Heart right ventricle (tissue), 16 donors: Measurements from ENCODE around the gene PRIMPOL. TPM values are rescaled to one million over a fixed set of nuclear protein-coding genes. Genes with fewer than 3 reads are reported as not detected.

ENCODE experiments used
- ATAC-seq, 8 donors: fragments of 200-7000 bp; cut with Tn5 transposase; one replicate each; pipeline ENCODE4 v1.9.1; 2020; ENCODE audit warnings: mild to moderate bottlenecking in 8 of 8, moderate library complexity in 8 of 8, moderate number of reproducible peaks in 1 of 8
- DNase-seq, 2 donors: peaks; one replicate each; pipeline ENCODE4 v3.0.0-alpha.2; 2020
- H3K27ac ChIP-seq, 10 donors: fragments of 200-600 bp; sonication (generic) in 2 of 10; one replicate each; pipeline versions ENCODE4 v1.5.0 to v1.8.0; 2020 to 2022; ENCODE audit warnings: mild to moderate bottlenecking in 3 of 10
- H3K27me3 ChIP-seq, 7 donors: fragments of 200-600 bp; one replicate each; pipeline ENCODE4 v1.8.0; 2021 to 2022; ENCODE audit warnings: mild to moderate bottlenecking in 2 of 7
- H3K36me3 ChIP-seq, 9 donors: fragments of 200-600 bp; sonication (generic) in 1 of 9; one replicate each; pipeline versions ENCODE4 v1.5.0 to v1.8.0; 2020 to 2022; ENCODE audit warnings: mild to moderate bottlenecking in 2 of 9
- H3K4me1 ChIP-seq, 9 donors: fragments of 200-600 bp; sonication (generic) in 1 of 9; one replicate each; pipeline versions ENCODE4 v1.5.0 to v1.8.0; 2020 to 2022; ENCODE audit warnings: mild to moderate bottlenecking in 4 of 9
- H3K4me3 ChIP-seq, 10 donors: fragments of 200-600 bp; sonication (generic) in 2 of 10; one replicate each; pipeline versions ENCODE4 v1.5.0 to v1.8.0; 2020 to 2022; ENCODE audit warnings: mild to moderate bottlenecking in 7 of 10, moderate library complexity in 2 of 10
- H3K9me3 ChIP-seq, 11 donors: fragments of 200-600 bp in 10 of 11; sonication (generic) in 2 of 11; one replicate each; pipeline versions ENCODE4 v1.5.0 to v1.8.0; 2013 to 2022; ENCODE audit warnings: mild to moderate bottlenecking in 2 of 11, control low read depth in 1 of 11, moderate library complexity in 1 of 11
- CTCF ChIP-seq, 9 donors: fragments of 200-600 bp; sonication (generic) in 2 of 9; IDR thresholded peaks; one replicate each; pipeline versions ENCODE4 v1.5.0 to v1.8.0; 2021 to 2022; ENCODE audit warnings: antibody characterized with exemption in 9 of 9, mild to moderate bottlenecking in 5 of 9, moderate library complexity in 1 of 9
- WGBS, 2 donors: extraction: QIAGEN DNeasy Blood & Tissue Kit; methylation state at CpG; one replicate each; pipeline ENCODE4 v1.1.7; 2013; ENCODE audit warnings: inconsistent platforms in 1 of 2; 5-methylcytosine and 5-hydroxymethylcytosine counted together
- intact Hi-C, 10 donors: fragments of 100-400 bp; cut with DNase I; formaldehyde crosslinking; loops; one replicate each; pipeline versions ENCODE4 v1.11.1 to v1.14.2; 2022
- polyA plus RNA-seq, 2 donors: library from polyadenylated mRNA; stranded (reverse); fragments of 200-250 nt; gene quantifications; one replicate each; pipeline ENCODE4 v1.2.3, GENCODE V29; 2013
- total RNA-seq, 10 donors: library from RNA; stranded (reverse); fragmentation: NEBNext Ultra II Directional in 3 of 10; extraction: Animal tissue kit (Norgen Biotek cat#: 25700) in 3 of 10; gene quantifications; one replicate each; pipeline versions ENCODE4 v1.2.1 to v1.2.4, GENCODE V29; 2021 to 2023
- donor health status: Arrhythmogenic right ventricular cardiomyopathy.
- donor health status: ischemic (EF 13 %, LVEDD 7.1; RV severe dilation, severe dysfunction).
- donor health status: healthy with polysubstance abuse.
- donor health status: DM: no; HTN: yes; CAD: no.
- donor health status: DM: no; HTN: no; CAD: no.
- donor health status: ischemic (EF 25% LVEDD 6.9; RV normal size, moderate dysfunction).
- donor health status: ischemic (EF 25% LVEDD 5.7; RV mildly dilated, moderate dysfunction).
- donor health status: healthy.
- donor health status: DM: yes; HTN: yes; CAD: no.
- donor health status: Ischemic cardiomyopathy.
- donor health status: ischemic (EF 35%, LVEDD 5.7; RV mildly dilated, moderate dysfunction).
- donor health status: nonischemic (EF 11% LVEDD 7.7; RV severe dilation, severe dysfunction).
- donor health status: DM: yes; HTN: yes; CAD: no.
- donor health status: PGD.
- donor health status: ischemic (EF 29% LVEDD 5.4; RV normal size, mild dysfunction).
- donor health status: nonischemic (EF 23%, LVEDD 6.1; RV moderate dilation, normal function).

The PRIMPOL gene
- total and polyA plus RNA-seq, 12 donors = 7.2 to 85.2 (median 10.8) TPM

- no peaks in the 10 kb centered on the region for H3K27me3 ChIP-seq
- peaks cover 0 to 8% (median 0%) of the 10 kb centered on the region in 9 donors for H3K4me1 ChIP-seq
- 95 to 96% methylated on average over 4 of the region's 4 CpGs for WGBS, 2 donors
- ATAC-seq = no peak
- no peak for DNase-seq
- H3K9me3 ChIP-seq = no peaks in the 10 kb centered on the region
- H3K36me3 ChIP-seq = peaks cover 0 to 80% (median 13%) of the 10 kb centered on the region in 9 donors
- H3K4me3 ChIP-seq = no peak overlapping the region
- TF ChIP-seq CTCF (IDR thresholded peaks at IDR 0.05) = no peak
- intact Hi-C loops = no loop called here
- H3K27ac ChIP-seq = peak overlapping the region in 1 of 10 donors; percentile 1
Observed at GRCh38 chr4:184674011-184674410, 24.5 kb downstream of the PRIMPOL start.

- ATAC-seq (no peak), DNase-seq (no peak)
- Histone ChIP-seq H3K9me3 (no peaks in the 10 kb centered on the region), H3K27ac (no peak overlapping the region), H3K27me3 (no peaks in the 10 kb centered on the region), H3K4me1 (peaks cover 0 to 2% (median 0%) of the 10 kb centered on the region in 9 donors), H3K4me3 (no peak overlapping the region), H3K36me3 (peaks cover 0 to 80% (median 13%) of the 10 kb centered on the region in 9 donors)
- 96 to 97% methylated on average over 5 of the region's 5 CpGs for WGBS, 2 donors
- intact Hi-C loops = no loop called here
- no peak for TF ChIP-seq CTCF (IDR thresholded peaks at IDR 0.05)
Observed at GRCh38 chr4:184675018-184675417, 25.5 kb downstream of the PRIMPOL start.

GRCh38 chr4:184675821-184676492, 26.4 kb downstream of the PRIMPOL start:
- Histone ChIP-seq H3K4me1 (peaks cover 0 to 11% (median 0%) of the 10 kb centered on the region in 9 donors), H3K9me3 (no peaks in the 10 kb centered on the region), H3K27me3 (no peaks in the 10 kb centered on the region), H3K4me3 (no peak overlapping the region), H3K36me3 (peaks cover 0 to 74% (median 13%) of the 10 kb centered on the region in 9 donors), H3K27ac (no peak overlapping the region)
- intact Hi-C loops = no loop called here
- DNase-seq (no peak), ATAC-seq (no peak)
- WGBS, 2 donors = 95 to 96% methylated on average over 3 of the region's 3 CpGs
- TF ChIP-seq CTCF (IDR thresholded peaks at IDR 0.05) = no peak

- no peaks in the 10 kb centered on the region for H3K9me3 ChIP-seq
- intact Hi-C loops = no loop called here
- no peak for TF ChIP-seq CTCF (IDR thresholded peaks at IDR 0.05)
- no peak overlapping the region for H3K4me3 ChIP-seq
- 76 to 88% methylated on average over 9 of the region's 9 CpGs for WGBS, 2 donors
- H3K36me3 ChIP-seq = peaks cover 0 to 54% (median 4%) of the 10 kb centered on the region in 9 donors
- H3K4me1 ChIP-seq = peaks cover 0 to 39% (median 0%) of the 10 kb centered on the region in 9 donors
- H3K27me3 ChIP-seq = no peaks in the 10 kb centered on the region
- DNase-seq (no peak), ATAC-seq (peak in 1 of 8 donors; percentile 35)
- H3K27ac ChIP-seq = no peak overlapping the region
Observed at GRCh38 chr4:184680698-184681097, 31.2 kb downstream of the PRIMPOL start.
